Activated CD4-positive, alpha-beta T cell treated with anti-CD3 and anti-CD28 coated beads, Interleukin-2, amount 10 ng/mL, durations not matched to agents 24 days and 14 days (primary cell): ENCODE results near the gene PTPRD. TPM values are rescaled to one million over a fixed set of nuclear protein-coding genes. Genes with fewer than 3 reads are reported as not detected.

Experiments
- DNase-seq: peaks from one replicate; pipeline ENCODE4 v3.0.0; 2022
- H3K27ac Mint-ChIP-seq: one replicate; pipeline ENCODE4 v1.8.0; 2022; ENCODE audit warnings: mild to moderate bottlenecking, mixed read lengths
- H3K27me3 Mint-ChIP-seq: one replicate; pipeline ENCODE4 v1.8.0; 2022; ENCODE audit warnings: mixed read lengths
- H3K36me3 Mint-ChIP-seq: one replicate; pipeline ENCODE4 v1.8.0; 2022; ENCODE audit warnings: low read depth, mild to moderate bottlenecking, mixed read lengths
- H3K4me1 Mint-ChIP-seq: one replicate; pipeline ENCODE4 v1.8.0; 2021; ENCODE audit warnings: mixed read lengths
- H3K4me3 Mint-ChIP-seq: one replicate; pipeline ENCODE4 v1.8.0; 2022; ENCODE audit warnings: mild to moderate bottlenecking, moderate library complexity, mixed read lengths
- H3K9me3 Mint-ChIP-seq: one replicate; pipeline ENCODE4 v1.8.0; 2021; ENCODE audit warnings: mixed read lengths
- intact Hi-C: fragments of 100-400 bp; cut with micrococcal nuclease; formaldehyde crosslinking; loops from one replicate; pipeline ENCODE4 v1.15.1; 2023
- total RNA-seq: library from RNA; stranded (reverse); gene quantifications from 2 replicates; pipeline ENCODE4 v1.2.3, GENCODE V29; 2022

PTPRD gene
- total RNA-seq, 1 donor from 2014 or later, result not detected

- DNase-seq, result no peak
- H3K4me1 Mint-ChIP-seq, result no peaks in the 10 kb centered on the region
Measured at GRCh38 chr9:8611153-8611552, 2001.6 kb downstream of the PTPRD start.

GRCh38 chr9:8610256-8610655 lies 2002.5 kb downstream of the PTPRD start:
- H3K27me3 Mint-ChIP-seq, result no peaks in the 10 kb centered on the region
- no peaks in the 10 kb centered on the region for H3K4me1 Mint-ChIP-seq
- no peak overlapping the region for H3K27ac Mint-ChIP-seq
- H3K4me3 Mint-ChIP-seq, result no peak overlapping the region
- no peak for DNase-seq
- intact Hi-C loops, result no loop called here
- H3K9me3 Mint-ChIP-seq, result no peaks in the 10 kb centered on the region
- H3K36me3 Mint-ChIP-seq, result no peaks in the 10 kb centered on the region

More at GRCh38 chr9:8611153-8611552, 2001.6 kb downstream of the PTPRD start:
- H3K9me3 Mint-ChIP-seq, result no peaks in the 10 kb centered on the region
- no peaks in the 10 kb centered on the region for H3K27me3 Mint-ChIP-seq
- H3K4me3 Mint-ChIP-seq, result no peak overlapping the region
- intact Hi-C loops, result no loop called here
- H3K27ac Mint-ChIP-seq, result no peak overlapping the region
- H3K36me3 Mint-ChIP-seq, result no peaks in the 10 kb centered on the region

GRCh38 chr9:8605096-8605495 lies 2007.7 kb downstream of the PTPRD start:
- H3K36me3 Mint-ChIP-seq, result no peaks in the 10 kb centered on the region
- intact Hi-C loops, result no loop called here
- no peaks in the 10 kb centered on the region for H3K27me3 Mint-ChIP-seq
- H3K9me3 Mint-ChIP-seq, result no peaks in the 10 kb centered on the region
- no peak overlapping the region for H3K4me3 Mint-ChIP-seq
- no peaks in the 10 kb centered on the region for H3K4me1 Mint-ChIP-seq
- no peak overlapping the region for H3K27ac Mint-ChIP-seq
- no peak for DNase-seq

- DNase-seq, result no peak
- no peaks in the 10 kb centered on the region for H3K4me1 Mint-ChIP-seq
- H3K36me3 Mint-ChIP-seq, result no peaks in the 10 kb centered on the region
- H3K9me3 Mint-ChIP-seq, result no peaks in the 10 kb centered on the region
- H3K4me3 Mint-ChIP-seq, result no peak overlapping the region
- no peaks in the 10 kb centered on the region for H3K27me3 Mint-ChIP-seq
- intact Hi-C loops, result no loop called here
- H3K27ac Mint-ChIP-seq, result no peak overlapping the region
Measured at GRCh38 chr9:8604201-8604600, 2008.6 kb downstream of the PTPRD start.

- Mint-ChIP-seq H3K27ac (no peak overlapping the region), H3K9me3 (no peaks in the 10 kb centered on the region), H3K36me3 (no peaks in the 10 kb centered on the region), H3K27me3 (no peaks in the 10 kb centered on the region), H3K4me3 (no peak overlapping the region), H3K4me1 (no peaks in the 10 kb centered on the region)
- no peak for DNase-seq
- intact Hi-C loops, result no loop called here
Measured at GRCh38 chr9:8600914-8601680, 2011.7 kb downstream of the PTPRD start.

GRCh38 chr9:8599937-8600336 lies 2012.9 kb downstream of the PTPRD start:
- no peaks in the 10 kb centered on the region for H3K9me3 Mint-ChIP-seq
- H3K4me3 Mint-ChIP-seq, result no peak overlapping the region
- intact Hi-C loops, result no loop called here
- no peaks in the 10 kb centered on the region for H3K36me3 Mint-ChIP-seq
- no peak overlapping the region for H3K27ac Mint-ChIP-seq
- H3K27me3 Mint-ChIP-seq, result no peaks in the 10 kb centered on the region
- no peaks in the 10 kb centered on the region for H3K4me1 Mint-ChIP-seq
- DNase-seq, result no peak

GRCh38 chr9:8589476-8589875 lies 2023.3 kb downstream of the PTPRD start:
- Mint-ChIP-seq H3K4me3 (no peak overlapping the region), H3K27me3 (no peaks in the 10 kb centered on the region), H3K9me3 (no peaks in the 10 kb centered on the region), H3K36me3 (no peaks in the 10 kb centered on the region), H3K4me1 (no peaks in the 10 kb centered on the region), H3K27ac (no peak overlapping the region)
- intact Hi-C loops, result no loop called here
- no peak for DNase-seq

GRCh38 chr9:8585036-8585435 lies 2027.8 kb downstream of the PTPRD start:
- no peaks in the 10 kb centered on the region for H3K36me3 Mint-ChIP-seq
- no peaks in the 10 kb centered on the region for H3K4me1 Mint-ChIP-seq
- intact Hi-C loops, result no loop called here

GRCh38 chr9:8579661-8580060 lies 2033.1 kb downstream of the PTPRD start:
- no peak overlapping the region for H3K4me3 Mint-ChIP-seq
- intact Hi-C loops, result no loop called here
- no peaks in the 10 kb centered on the region for H3K9me3 Mint-ChIP-seq
- no peaks in the 10 kb centered on the region for H3K27me3 Mint-ChIP-seq
- DNase-seq, result no peak
- H3K36me3 Mint-ChIP-seq, result no peaks in the 10 kb centered on the region
- no peaks in the 10 kb centered on the region for H3K4me1 Mint-ChIP-seq
- no peak overlapping the region for H3K27ac Mint-ChIP-seq

More at GRCh38 chr9:8585036-8585435, 2027.8 kb downstream of the PTPRD start:
- Mint-ChIP-seq H3K9me3 (no peaks in the 10 kb centered on the region), H3K27me3 (no peaks in the 10 kb centered on the region), H3K27ac (no peak overlapping the region), H3K4me3 (no peak overlapping the region)
- no peak for DNase-seq

- DNase-seq, result no peak
- no peak overlapping the region for H3K4me3 Mint-ChIP-seq
- intact Hi-C loops, result no loop called here
- H3K36me3 Mint-ChIP-seq, result no peaks in the 10 kb centered on the region
- no peaks in the 10 kb centered on the region for H3K27me3 Mint-ChIP-seq
- no peaks in the 10 kb centered on the region for H3K4me1 Mint-ChIP-seq
- H3K27ac Mint-ChIP-seq, result no peak overlapping the region
- H3K9me3 Mint-ChIP-seq, result no peaks in the 10 kb centered on the region
Measured at GRCh38 chr9:8576741-8577140, 2036.1 kb downstream of the PTPRD start.

- intact Hi-C loops, result loop anchor here (5.0 kb wide), 1 partner anchor 47 kb away; no protein-coding TSS in a partner anchor
- no peaks in the 10 kb centered on the region for H3K27me3 Mint-ChIP-seq
- H3K27ac Mint-ChIP-seq, result no peak overlapping the region
- H3K9me3 Mint-ChIP-seq, result no peaks in the 10 kb centered on the region
- no peaks in the 10 kb centered on the region for H3K36me3 Mint-ChIP-seq
- DNase-seq, result no peak
- no peak overlapping the region for H3K4me3 Mint-ChIP-seq
- H3K4me1 Mint-ChIP-seq, result no peaks in the 10 kb centered on the region
Measured at GRCh38 chr9:8574846-8575245, 2038.0 kb downstream of the PTPRD start.

GRCh38 chr9:8572209-8572608 lies 2040.6 kb downstream of the PTPRD start:
- Mint-ChIP-seq H3K4me1 (no peaks in the 10 kb centered on the region), H3K9me3 (no peaks in the 10 kb centered on the region), H3K27me3 (no peaks in the 10 kb centered on the region), H3K27ac (no peak overlapping the region), H3K36me3 (no peaks in the 10 kb centered on the region), H3K4me3 (no peak overlapping the region)
- intact Hi-C loops, result loop anchor here (5.0 kb wide), 1 partner anchor 50 kb away; no protein-coding TSS in a partner anchor
- no peak for DNase-seq

- H3K27me3 Mint-ChIP-seq, result no peaks in the 10 kb centered on the region
- H3K4me3 Mint-ChIP-seq, result no peak overlapping the region
Measured at GRCh38 chr9:8571643-8572042, 2041.2 kb downstream of the PTPRD start.

GRCh38 chr9:8570776-8571175 lies 2042.0 kb downstream of the PTPRD start:
- Mint-ChIP-seq H3K36me3 (no peaks in the 10 kb centered on the region), H3K27ac (no peak overlapping the region), H3K27me3 (no peaks in the 10 kb centered on the region), H3K4me3 (no peak overlapping the region), H3K9me3 (no peaks in the 10 kb centered on the region), H3K4me1 (no peaks in the 10 kb centered on the region)
- DNase-seq, result no peak
- intact Hi-C loops, result loop anchor here (5.0 kb wide), 1 partner anchor 52 kb away; no protein-coding TSS in a partner anchor

More at GRCh38 chr9:8571643-8572042, 2041.2 kb downstream of the PTPRD start:
- no peaks in the 10 kb centered on the region for H3K4me1 Mint-ChIP-seq
- H3K27ac Mint-ChIP-seq, result no peak overlapping the region
- intact Hi-C loops, result loop anchor here (5.0 kb wide), 1 partner anchor 51 kb away; no protein-coding TSS in a partner anchor
- H3K9me3 Mint-ChIP-seq, result no peaks in the 10 kb centered on the region
- no peaks in the 10 kb centered on the region for H3K36me3 Mint-ChIP-seq
- DNase-seq, result no peak
